Breast epithelium (tissue), 3 donors: ENCODE measurements around the gene UBE2L3.

Experiments
- CTCF ChIP-seq, 3 donors: fragments of 450-650 bp; IDR thresholded peaks; one replicate each; pipeline ENCODE4 v1.5.1; 2016 to 2017; ENCODE audit warnings: antibody characterized with exemption in 3 of 3, mild to moderate bottlenecking in 3 of 3, moderate library complexity in 3 of 3
- POLR2A ChIP-seq: fragments of 450-650 bp; IDR thresholded peaks from one replicate; pipeline ENCODE4 v1.6.1; 2016; ENCODE audit warnings: antibody characterized with exemption, mild to moderate bottlenecking, moderate library complexity
- POLR2AphosphoS5 ChIP-seq, 3 donors: sonication (generic); formaldehyde crosslinking; IDR thresholded peaks; one replicate each; pipeline ENCODE4 v1.6.1; 2017; ENCODE audit warnings: antibody characterized with exemption in 3 of 3

- TF ChIP-seq CTCF (IDR thresholded peaks at IDR 0.05) (no peak), POLR2A (no peak), POLR2AphosphoS5 (IDR thresholded peaks at IDR 0.05) (no peak)
Measured at GRCh38 chr22:21660904-21661303, 93.4 kb downstream of the UBE2L3 start.
